ENCODE measurements around the gene DNAJA1.

DNAJA1 gene

GRCh38 chr9:33023661-33024060 lies 1.4 kb upstream of the DNAJA1 start:
- H4K20me1 ChIP-seq (ENCODE audit: low read depth, low read length) = peaks cover 17% of the 10 kb centered on the region; the same call in 1 of the 2 replicates
- peak overlapping the region; percentile 60 for H3K27ac ChIP-seq (ENCODE audit: low read depth, low read length)
- H3K9ac ChIP-seq (ENCODE audit: low read length) = peak overlapping the region; percentile 98
- TF ChIP-seq EZH2phosphoT487 (conservative IDR thresholded peaks at IDR 0.05; ENCODE audit: low read length) = no peak
- TF ChIP-seq CTCF (IDR thresholded peaks at IDR 0.05; ENCODE audit: insufficient read depth, low read length, poor library complexity, severe bottlenecking) = no peak
- peak overlapping the region; percentile 100 for H3K4me3 ChIP-seq (ENCODE audit: insufficient read depth, low read length, poor library complexity, severe bottlenecking)
- peaks cover 27% of the 10 kb centered on the region for H3F3A ChIP-seq (ENCODE audit: insufficient read depth)
- no peak overlapping the region for H2AFZ ChIP-seq (ENCODE audit: low read depth, low read length, severe bottlenecking)
- peak overlapping the region; percentile 74 for H3K4me2 ChIP-seq (ENCODE audit: low read depth, low read length, poor library complexity, severe bottlenecking)
- H3K36me3 ChIP-seq (ENCODE audit: low read length) = peaks cover 24% of the 10 kb centered on the region
- peaks cover 88% of the 10 kb centered on the region for H3K79me2 ChIP-seq (ENCODE audit: insufficient read depth, low read length)
- no peaks in the 10 kb centered on the region for H3K9me3 ChIP-seq (ENCODE audit: insufficient read depth, low read length)
- no peaks in the 10 kb centered on the region for H3K27me3 ChIP-seq (ENCODE audit: low read length)
- H3K9me2 ChIP-seq (replicated peaks; ENCODE audit: insufficient read depth, low read length) = no peaks in the 10 kb centered on the region

- H3K9me2 ChIP-seq (replicated peaks; ENCODE audit: insufficient read depth, low read length) = no peaks in the 10 kb centered on the region
- H3K36me3 ChIP-seq (ENCODE audit: low read length) = peaks cover 27% of the 10 kb centered on the region
- peak overlapping the region; percentile 60 for H3K27ac ChIP-seq (ENCODE audit: low read depth, low read length)
- peak overlapping the region; percentile 74 for H3K4me2 ChIP-seq (ENCODE audit: low read depth, low read length, poor library complexity, severe bottlenecking)
- H3K79me2 ChIP-seq (ENCODE audit: insufficient read depth, low read length) = peaks cover 91% of the 10 kb centered on the region
- no peaks in the 10 kb centered on the region for H3K27me3 ChIP-seq (ENCODE audit: low read length)
- peak overlapping the region; percentile 68 for H2AFZ ChIP-seq (ENCODE audit: low read depth, low read length, severe bottlenecking)
- H3K9ac ChIP-seq (ENCODE audit: low read length) = peak overlapping the region; percentile 98
- peaks cover 29% of the 10 kb centered on the region for H3F3A ChIP-seq (ENCODE audit: insufficient read depth)
- TF ChIP-seq EZH2phosphoT487 (conservative IDR thresholded peaks at IDR 0.05; ENCODE audit: low read length) (no peak), CTCF (IDR thresholded peaks at IDR 0.05; ENCODE audit: insufficient read depth, low read length, poor library complexity, severe bottlenecking) (no peak)
- no peaks in the 10 kb centered on the region for H3K9me3 ChIP-seq (ENCODE audit: insufficient read depth, low read length)
- peak overlapping the region; percentile 100 for H3K4me3 ChIP-seq (ENCODE audit: insufficient read depth, low read length, poor library complexity, severe bottlenecking)
- H4K20me1 ChIP-seq (ENCODE audit: low read depth, low read length) = peaks cover 23% of the 10 kb centered on the region; the same call in 1 of the 2 replicates
Measured at GRCh38 chr9:33024126-33024965, 727 bp upstream of the DNAJA1 start.

GRCh38 chr9:33025572-33026342 lies 684 bp downstream of the DNAJA1 start:
- Histone ChIP-seq H3K27me3 (ENCODE audit: low read length) (no peaks in the 10 kb centered on the region), H3F3A (ENCODE audit: insufficient read depth) (peaks cover 29% of the 10 kb centered on the region), H3K79me2 (ENCODE audit: insufficient read depth, low read length) (peaks cover 96% of the 10 kb centered on the region), H3K9me3 (ENCODE audit: insufficient read depth, low read length) (no peaks in the 10 kb centered on the region), H3K9ac (ENCODE audit: low read length) (peak overlapping the region; percentile 98), H3K4me2 (ENCODE audit: low read depth, low read length, poor library complexity, severe bottlenecking) (peak overlapping the region; percentile 64), H3K9me2 (replicated peaks; ENCODE audit: insufficient read depth, low read length) (no peaks in the 10 kb centered on the region), H3K27ac (ENCODE audit: low read depth, low read length) (peak overlapping the region; percentile 80), H4K20me1 (ENCODE audit: low read depth, low read length) (peaks cover 32% of the 10 kb centered on the region; the same call in 1 of the 2 replicates), H3K36me3 (ENCODE audit: low read length) (peaks cover 39% of the 10 kb centered on the region), H2AFZ (ENCODE audit: low read depth, low read length, severe bottlenecking) (no peak overlapping the region), H3K4me3 (ENCODE audit: insufficient read depth, low read length, poor library complexity, severe bottlenecking) (peak overlapping the region; percentile 100)
- TF ChIP-seq CTCF (IDR thresholded peaks at IDR 0.05; ENCODE audit: insufficient read depth, low read length, poor library complexity, severe bottlenecking) (no peak), EZH2phosphoT487 (conservative IDR thresholded peaks at IDR 0.05; ENCODE audit: low read length) (no peak)

Measured in SU-DHL-6 (cell line).